Stimulated activated CD4-positive, alpha-beta T cell treated with anti-CD3 and anti-CD28 coated beads, Interleukin-12 subunit alpha, Interleukin-12 subunit beta, amount 100 ng/mL, for 48 hours (primary cell): ENCODE measurements around the gene SLC1A4.
"Not testable (repeated sequence)": the region's sequence is repeated elsewhere in the genome, so short reads cannot be mapped to it uniquely, and the experiment has no call there.

Experiments
- DNase-seq, 3 donors: peaks; one replicate each; pipeline ENCODE4 v3.0.0-alpha.2; 2020; ENCODE audit warnings: low read depth in 2 of 3, low spot score in 1 of 3

SLC1A4 gene

DNA sequence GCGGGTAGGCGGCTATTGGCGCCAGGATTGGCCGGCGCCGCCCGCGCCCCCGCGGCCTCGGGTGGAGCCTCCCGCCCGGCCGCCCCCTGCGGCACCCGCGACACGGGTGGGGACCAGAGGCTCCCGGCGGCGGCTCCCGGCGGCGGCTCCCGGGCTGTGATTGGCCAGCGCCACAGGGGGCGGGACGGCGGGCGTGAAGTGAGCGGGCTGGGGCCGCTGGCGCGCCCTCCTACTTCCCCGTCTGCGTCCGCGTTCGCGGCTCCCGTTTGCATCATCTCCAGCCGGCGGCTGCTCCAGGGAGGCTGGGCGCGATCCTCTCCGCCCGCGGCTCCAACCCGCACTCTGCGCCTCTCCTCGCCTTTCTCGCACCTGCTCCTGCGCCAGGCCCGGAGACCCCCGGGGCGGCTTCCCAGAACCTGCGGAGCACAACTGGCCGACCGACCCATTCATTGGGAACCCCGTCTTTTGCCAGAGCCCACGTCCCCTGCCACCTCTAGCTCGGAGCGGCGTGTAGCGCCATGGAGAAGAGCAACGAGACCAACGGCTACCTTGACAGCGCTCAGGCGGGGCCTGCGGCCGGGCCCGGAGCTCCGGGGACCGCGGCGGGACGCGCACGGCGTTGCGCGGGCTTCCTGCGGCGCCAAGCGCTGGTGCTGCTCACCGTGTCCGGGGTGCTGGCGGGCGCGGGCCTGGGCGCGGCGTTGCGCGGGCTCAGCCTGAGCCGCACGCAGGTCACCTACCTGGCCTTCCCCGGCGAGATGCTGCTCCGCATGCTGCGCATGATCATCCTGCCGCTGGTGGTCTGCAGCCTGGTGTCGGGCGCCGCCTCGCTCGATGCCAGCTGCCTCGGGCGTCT is at the start of gene SLC1A4:
SLC1A4 (plus strand) TSS at position 274 of the 856 bp plus-strand sequence; CDS start at position 519, 245 bp downstream.
- peak; percentile 50 to 87 (median 71) for DNase-seq

DNA sequence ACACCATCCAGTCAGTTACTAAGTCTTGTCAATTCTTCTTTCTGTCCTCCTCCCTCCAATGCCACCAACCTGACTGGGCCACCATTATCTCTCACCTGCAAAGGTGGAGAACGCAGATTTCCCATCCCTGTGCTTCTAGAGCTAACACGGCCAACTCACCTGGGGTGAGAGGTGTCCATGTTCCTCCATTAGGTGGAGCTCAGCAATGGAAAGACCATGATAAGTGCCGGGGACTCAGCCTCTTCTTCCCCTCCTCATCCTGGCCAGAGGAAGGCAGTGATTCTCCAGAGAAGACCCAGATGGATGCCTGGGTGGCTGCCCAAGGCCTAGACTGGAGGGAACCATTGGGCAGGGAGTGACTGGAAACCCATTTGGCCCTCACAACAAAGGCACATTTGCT is 48.1 kb upstream of the SLC1A4 start:
- DNase-seq, result no peak

DNA sequence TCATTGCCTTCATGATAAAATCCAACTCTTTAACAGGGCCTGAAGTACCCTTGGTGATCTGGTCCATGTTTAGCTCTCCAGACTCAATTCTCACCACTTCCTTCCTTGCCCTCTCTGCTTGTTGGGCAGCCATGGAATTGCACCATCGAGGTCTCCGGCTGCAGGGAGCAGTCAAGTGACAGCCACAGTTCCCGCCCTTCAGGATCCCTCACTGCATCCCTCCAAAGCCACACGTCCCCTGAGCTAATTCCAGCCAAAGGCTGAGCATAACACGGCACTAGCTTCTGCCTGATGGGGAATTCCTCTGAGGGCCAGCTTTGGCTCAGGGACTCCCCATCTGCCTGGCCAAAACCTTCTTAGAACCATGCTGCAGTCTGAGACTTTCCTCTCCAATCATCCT is 47.4 kb upstream of the SLC1A4 start:
- DNase-seq, result no peak

DNA sequence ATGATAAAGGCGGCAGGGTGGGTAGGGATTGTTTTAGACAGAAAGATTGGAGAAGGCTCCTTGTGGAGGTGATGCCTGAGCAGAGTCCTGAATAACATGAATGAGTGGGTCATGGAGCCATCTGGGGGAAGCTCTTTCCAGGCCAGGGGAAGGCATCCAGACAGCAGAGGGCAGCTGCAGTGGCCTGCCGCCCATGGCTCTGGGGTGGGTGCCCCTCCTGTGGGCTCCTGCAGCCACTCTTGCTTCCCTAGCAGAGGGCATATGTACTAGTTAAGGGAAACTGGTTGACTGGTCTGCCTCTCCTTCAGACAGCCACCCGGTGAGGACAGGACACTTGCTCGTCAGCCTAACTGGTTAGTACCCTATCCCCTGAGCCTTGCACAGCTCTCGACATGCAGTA is 46.5 kb upstream of the SLC1A4 start:
- DNase-seq, result no peak

DNA sequence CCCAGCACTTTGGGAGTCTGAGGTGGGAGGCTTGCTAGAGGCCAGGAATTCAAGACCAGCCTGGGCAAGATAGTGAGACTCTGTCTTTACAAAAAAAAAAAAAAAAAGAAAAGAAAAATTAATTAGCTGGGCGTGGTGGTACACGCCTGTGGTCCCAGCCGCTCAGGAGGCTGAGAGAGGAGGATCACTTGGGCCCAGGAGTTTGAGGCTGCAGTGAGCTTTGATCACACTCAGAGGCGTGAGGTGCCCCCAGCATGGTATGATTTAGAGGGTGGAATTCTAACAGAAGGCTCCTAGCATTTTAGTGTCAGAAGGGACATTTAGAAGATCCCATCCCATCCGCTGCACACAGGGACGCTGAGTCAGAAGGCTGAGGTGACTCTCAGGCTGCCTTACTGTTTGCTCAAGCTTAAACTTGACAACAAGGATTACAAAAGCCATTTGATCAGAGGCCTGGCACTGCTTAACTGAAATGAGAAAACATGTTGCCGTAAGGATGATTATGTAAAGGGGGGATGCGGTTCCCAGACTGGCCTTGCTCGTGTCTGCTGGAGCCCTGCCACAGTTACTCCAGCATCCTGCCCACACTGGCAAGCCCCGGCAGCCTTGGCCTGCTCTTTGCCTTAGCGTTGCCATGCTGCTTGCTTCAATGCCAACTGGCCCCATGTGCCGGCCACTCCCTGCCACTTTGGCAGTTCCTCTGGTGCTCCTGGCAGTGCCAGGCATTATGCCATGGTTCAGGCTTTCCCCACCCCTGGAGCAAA is 45.6 kb upstream of the SLC1A4 start:
- DNase-seq, result no peak

DNA sequence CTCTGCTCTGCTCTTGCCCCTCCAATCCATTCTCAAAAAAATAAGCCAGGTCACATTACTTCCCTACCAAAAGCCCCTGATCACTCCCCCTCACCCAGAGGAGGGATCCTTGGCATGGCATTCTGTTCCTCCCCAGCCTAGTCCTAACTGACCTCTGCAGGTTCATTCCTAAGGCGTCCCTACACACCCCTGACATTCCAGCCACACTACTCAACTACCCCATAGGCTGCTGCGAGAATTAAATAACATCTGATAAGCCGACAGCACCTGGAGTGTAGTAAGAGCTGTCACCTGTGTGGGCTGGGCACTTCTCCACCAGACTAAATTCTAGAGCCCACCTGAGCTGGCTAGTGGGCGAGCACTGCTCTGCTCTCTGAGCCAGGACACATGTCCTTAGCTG is 44.7 kb upstream of the SLC1A4 start:
- DNase-seq, result no peak

DNA sequence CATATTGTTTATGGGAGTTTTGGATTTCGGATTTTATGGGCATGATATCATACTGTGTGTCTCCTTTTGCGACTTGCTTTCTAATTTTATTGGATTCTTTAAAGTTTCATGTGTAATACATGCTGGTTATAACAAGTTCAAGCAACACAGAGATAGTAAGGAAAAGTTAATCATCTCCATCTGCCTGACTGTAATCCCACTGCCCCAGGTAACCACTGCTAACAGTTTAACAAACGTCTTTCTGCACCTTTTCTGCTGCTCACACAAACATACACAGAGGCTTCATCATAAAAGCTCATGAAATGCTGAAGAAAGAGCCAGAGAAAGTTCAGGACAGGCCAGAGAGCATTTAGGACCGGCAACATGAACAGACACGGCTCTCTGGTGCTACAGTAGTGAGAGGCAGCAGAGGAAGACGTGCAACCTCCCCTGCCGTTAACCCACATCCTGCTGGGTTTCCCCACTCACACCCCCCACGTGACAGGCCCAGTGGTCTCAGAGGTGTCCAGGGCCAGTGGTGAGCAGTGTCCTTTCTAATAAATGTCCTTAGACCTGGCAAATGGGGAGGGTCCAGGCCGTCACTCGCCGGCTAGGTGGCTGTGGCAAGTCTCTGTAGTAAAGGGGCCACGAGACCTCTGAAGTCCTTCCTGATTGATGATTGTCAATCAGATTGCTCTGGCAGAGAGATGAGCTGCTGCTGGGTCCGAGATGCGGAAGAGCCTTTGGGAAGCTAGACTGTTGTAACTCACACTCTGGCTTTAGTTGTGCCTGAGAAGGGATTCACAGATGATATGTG is 43.0 kb upstream of the SLC1A4 start:
- peak; percentile 44 to 62 (median 45) for DNase-seq

DNA sequence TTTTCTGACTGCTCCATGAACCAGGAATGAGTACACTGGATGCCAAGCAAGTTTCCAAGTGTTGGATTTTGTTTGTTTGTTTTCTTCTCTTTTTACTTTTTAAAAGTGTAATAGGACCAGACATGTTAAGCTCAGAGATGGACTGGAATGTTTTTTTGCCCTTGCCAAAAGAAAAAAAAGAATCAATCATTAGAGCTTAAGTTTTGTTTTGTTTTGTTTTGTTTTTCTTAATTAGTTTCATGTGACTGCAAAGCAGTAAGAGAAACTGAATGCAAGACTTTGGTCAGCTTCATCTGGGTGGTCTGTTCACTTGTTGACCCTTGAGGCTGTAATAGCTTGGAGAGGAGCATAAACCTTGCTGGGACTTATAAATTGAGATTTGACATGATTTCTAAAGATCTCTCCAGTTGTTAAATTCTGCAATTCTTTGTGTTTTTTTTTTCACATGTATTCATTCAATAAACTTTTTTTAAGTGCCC is 42.4 kb upstream of the SLC1A4 start:
- DNase-seq, result no peak

DNA sequence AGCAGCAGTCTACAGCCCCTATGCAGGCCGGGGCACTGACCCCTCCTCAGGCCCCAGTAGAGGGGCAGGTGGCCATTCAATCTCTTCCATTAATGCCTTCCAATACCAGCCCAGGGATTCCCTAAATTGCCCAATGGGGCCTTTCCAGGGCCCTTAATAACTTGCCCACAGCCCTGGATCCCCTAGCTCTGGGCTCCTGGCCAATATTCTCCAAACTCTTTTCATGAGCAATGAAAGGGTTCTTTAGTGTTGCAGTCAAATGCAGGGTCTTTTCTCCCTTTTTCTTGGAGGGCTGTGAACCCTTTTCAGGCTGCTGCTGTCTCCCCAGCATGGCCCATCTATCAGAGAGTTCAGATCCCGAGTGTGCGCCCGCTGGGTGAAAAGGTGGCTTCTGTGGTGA is 41.3 kb upstream of the SLC1A4 start:
- no peak for DNase-seq

DNA sequence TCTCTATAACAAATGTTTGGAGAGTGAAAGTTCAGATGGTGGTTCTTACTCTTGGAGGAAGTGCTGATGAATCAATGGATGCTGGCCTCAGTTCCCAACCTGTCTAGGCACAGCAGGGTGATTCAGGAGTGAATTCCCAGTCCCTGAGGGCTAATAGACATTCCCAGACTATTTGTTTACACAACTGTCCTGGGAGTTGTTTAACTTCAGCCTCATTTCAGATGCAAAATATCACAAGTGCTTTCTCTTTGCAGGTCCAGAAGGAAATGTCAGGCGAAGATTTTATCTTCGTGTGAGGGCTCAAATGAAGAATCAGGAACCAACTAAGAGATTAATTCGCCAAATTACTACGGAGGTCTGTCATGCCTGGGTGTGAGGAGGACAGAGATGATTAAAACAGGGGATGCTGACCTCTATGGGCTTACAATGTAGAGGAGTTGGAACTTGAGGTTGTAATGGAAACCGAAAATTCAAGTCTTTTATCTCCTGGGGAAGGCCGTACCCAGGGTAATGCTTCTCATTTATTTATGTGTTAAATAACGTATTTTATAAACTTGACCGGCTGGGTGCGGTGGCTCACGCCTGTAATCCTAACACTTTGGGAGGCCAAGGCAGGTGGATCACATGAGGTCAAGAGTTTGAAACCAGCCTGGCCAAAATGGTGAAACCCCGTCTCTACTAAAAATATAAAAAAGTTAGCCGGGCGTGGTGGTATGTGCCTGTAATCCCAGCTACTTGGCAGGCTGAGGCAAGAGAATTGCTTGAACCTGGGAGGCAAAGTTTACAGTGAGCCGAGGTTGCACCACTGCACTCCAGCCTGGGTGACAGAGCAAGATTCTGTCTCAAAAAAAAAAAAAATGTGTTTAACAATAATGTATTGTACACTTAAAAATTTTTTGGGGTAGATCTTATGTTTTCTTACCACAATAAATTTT is 38.7 kb upstream of the SLC1A4 start:
- DNase-seq, result no peak

DNA sequence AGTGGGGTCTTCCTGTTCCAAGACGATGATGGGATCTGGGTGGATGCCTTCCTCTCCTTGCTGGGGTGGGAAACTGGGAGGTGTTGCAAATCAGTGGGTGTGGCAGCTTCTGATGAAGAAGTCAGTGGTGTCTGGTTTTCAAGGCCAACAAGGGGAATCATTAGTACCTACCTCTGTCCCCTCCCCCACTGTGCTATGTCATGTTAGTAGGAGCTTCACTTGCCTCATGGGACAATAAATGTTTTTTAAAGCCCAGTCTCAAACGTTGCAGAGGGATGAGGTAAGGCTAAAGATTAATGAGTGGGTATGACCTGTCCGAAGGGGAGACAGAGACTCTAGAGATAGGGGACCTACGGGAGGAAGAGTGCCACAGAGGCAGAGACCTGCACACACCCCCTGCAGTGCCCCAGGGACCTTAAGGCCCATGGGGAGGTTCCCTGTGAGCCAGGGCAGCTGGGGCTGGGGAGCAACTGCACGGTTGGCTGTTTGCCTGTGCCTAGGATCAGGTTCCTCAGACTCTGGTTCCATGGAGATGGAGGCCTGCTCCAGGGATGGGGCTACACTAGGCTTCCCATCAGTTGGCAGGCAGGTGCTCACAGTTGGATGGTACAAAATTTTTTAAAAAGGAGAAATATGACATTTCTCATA is 37.8 kb upstream of the SLC1A4 start:
- no peak for DNase-seq

DNA sequence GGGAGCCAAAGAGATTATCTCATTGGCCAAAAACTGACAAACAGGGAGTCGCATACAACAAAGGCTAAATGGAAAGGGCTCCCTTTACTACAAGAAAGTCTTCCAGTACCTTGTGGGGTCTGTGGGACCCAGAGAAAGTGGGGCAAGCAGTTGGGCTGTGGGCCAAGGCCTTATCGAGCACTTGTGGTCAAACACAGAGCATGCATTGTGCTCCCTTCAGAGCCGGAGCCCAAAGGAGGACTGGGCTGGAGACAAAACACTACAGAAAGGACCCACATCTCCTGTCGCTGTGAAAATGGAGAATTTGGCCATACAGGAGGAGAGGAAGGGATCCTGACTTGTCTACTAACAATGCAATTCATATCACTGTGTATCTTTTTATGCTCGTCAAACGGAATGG is 37.1 kb upstream of the SLC1A4 start:
- no peak for DNase-seq

DNA sequence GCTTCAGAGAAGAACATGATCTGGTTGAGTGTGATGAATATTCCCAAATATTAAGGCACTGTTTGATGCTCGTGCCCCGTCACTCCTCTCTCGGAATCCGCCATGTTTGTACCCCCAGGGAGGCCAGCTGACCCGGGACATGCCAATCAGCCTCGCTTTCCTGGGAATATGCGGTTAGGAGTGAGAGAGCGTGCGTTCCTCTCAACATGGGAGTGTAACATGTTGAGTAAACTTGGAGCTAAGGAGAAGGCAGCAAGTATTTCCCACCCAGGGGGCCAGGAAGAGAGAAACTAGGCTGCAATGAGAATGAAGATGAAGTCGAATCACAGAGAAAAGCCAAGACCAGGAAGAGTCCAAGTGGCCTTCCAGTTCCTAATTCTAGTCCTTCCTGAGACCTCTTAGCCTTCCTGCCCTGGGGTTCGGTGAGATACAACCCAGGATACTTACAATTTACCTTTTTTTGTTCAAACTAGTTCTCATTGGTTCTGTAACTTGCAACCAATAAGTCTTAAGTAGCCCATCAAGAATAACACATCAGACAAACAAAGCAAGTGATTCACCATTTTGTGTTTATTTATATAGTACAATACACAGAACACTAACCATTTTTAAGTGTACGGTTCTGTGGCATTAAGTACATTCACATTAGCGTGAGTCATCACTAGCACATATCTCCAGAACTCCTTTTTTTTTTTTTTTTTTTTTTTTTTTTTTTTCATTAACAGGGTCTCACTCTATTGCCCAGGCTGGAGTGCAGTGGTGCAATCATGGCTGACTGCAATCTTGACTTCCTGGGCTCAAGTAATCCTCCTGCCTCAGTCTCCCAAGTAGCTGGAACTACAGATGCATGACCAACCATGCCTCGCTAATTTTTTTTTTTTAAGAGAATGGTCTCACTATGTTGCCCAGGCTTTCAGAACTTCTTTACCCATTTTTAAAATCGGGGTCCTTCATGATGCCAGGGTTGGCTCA is 36.4 kb upstream of the SLC1A4 start:
- no peak for DNase-seq

DNA sequence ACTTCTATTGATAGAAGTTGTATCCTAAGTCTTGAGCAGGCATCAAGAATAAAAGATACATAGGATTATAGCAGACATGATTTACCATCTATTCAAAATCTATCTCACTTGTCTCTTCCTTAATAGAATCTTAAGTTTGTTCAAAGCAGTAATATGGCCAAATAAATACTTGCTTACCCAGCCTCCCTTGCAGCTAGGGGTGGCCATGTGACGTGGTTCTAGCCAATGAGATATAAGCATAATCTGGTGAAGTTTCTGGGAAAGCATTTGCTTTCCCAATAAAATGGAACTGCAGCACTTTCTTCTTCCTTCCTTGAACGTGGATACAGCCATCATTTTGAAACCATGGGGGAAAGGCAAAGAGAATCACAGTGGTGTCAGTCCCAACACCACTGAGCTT is 33.7 kb upstream of the SLC1A4 start:
- DNase-seq, result no peak

DNA sequence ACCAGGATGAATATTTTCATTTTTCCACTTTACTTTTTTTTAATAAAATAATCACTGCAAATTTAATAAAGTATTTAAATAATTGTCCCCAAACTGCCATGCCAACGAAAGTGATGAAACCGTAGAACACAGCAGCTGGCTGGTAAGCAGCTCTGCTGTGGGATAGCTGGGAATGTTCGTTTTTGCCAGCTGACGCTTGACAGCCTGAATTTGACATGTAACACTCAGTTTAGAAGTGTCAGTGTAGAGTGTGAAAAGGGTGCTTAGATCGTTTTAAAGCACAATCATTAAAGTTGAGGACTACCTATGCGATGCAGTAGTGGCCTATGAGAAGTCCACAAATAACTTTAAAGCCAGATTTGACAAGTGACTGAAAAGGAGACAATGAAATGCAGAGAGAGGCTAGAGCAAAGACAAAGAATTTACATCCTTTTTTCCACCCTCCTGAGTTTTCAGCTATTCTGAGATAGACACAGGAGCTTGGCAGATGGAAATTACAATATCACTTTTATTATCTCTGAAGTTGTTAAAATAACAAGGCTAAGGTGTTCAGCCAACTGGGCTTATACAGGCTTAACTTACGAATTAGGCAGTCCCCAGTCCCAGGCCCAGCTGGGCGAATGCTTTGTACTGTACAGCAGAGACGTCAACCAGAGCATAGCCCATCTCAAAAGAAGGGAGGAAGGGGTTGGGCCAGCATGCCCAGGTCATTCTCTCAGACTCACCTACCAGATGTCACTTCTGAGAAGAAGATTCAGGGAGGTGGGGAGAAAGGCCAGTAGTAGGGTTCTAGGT is 31.9 kb upstream of the SLC1A4 start:
- DNase-seq, result no peak

DNA sequence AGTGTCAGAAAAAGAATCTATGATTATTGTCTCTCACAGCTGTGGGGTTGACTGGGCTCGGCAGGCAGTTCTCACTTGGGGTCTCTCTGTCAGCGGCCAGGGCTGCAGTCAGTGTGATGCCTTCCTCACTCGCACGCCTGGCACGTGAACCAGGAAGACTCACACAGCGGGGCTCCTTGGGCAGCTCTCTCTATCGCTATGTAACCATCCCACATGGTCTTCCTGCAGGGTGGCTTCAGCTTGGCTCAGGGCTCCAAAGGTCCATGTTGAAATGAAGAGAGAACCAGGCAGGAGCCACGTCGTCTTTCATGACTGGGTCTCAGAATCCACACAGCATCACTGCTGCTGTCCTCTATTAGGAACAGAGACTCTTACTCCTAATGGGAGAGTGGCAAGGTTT is 30.6 kb upstream of the SLC1A4 start:
- DNase-seq, result no peak

DNA sequence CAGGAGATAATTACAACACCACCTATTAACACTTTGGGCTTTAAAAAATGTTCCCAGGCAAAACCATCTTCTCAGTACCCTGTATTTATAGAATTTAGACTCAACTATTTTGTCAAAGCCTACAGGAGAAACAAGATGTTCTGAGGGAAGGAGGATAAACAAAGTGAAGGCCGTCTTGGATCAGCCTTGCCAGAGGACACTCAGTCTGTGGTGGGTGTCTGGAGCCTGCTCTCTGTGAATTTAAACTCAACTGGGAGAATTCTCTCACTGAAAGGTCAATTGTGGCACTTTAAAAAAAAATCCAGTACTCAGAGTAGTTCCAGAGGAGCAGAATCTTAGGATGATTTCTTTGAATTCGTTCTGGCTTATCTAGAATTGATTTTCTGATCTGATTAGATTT is 28.4 kb upstream of the SLC1A4 start:
- DNase-seq, result no peak

DNA sequence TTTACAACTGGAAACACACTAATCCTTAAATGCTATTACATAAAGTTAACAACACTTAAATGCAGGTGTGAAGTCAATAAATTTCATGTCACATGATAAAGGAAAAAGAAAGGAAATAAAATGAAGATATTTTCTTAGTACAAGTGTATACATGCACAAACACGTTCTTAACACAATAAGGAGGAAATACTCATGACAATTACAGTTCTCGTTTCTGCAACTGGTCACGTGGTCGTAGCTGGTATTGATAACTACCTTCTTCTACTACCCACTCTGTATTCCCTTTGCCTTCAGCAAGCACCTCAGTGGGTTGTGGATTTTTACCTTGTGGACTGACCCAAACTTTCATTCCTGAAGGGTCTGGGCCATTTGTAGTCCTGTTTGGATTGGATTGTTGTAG is 26.1 kb upstream of the SLC1A4 start:
- not testable (repeated sequence) for DNase-seq
